K562 (cell line): Measurements from ENCODE around the gene CDC42EP5. TPM values are rescaled to one million over a fixed set of nuclear protein-coding genes. Genes with fewer than 3 reads are reported as not detected.

Experiments used
- FOXK2 ChIP-seq, 2 experiments: fragments of 450-650 bp; IDR thresholded peaks in 1 of 2; conservative IDR thresholded peaks in 1 of 2; 2 replicates each; pipeline ENCODE4 v1.6.1; 2016; ENCODE audit warnings: low read depth in 2 of 2, mild to moderate bottlenecking in 1 of 2
- GABPB2 ChIP-seq: fragments of 250-450 bp; sonication (Bioruptor Pico); conservative IDR thresholded peaks from 2 replicates; pipeline ENCODE4 v1.5.1; 2021; ENCODE audit warnings: mild to moderate bottlenecking
- HNRNPL ChIP-seq: fragments of 200-400 bp; formaldehyde crosslinking; IDR thresholded peaks from 2 replicates; pipeline ENCODE4 v1.6.1; 2017; ENCODE audit warnings: low read depth, mild to moderate bottlenecking, low read length
- TFAP4 ChIP-seq: sonication (generic); formaldehyde crosslinking; IDR thresholded peaks from 2 replicates; pipeline ENCODE4 v1.8.0; 2022; ENCODE audit warnings: missing genetic modification reagents, mild to moderate bottlenecking, moderate library complexity, borderline replicate concordance
- ZKSCAN8 ChIP-seq: fragments of 200-800 bp; sonication (Bioruptor generic); IDR thresholded peaks from 2 replicates; pipeline ENCODE4 v1.6.1; 2016; ENCODE audit warnings: missing genetic modification characterization, missing compliant biosample characterization
- polyA plus RNA-seq, 8 experiments: library from polyadenylated mRNA; depleted of rRNA in 4 of 8; stranded (reverse) in 5 of 8; unstranded in 3 of 8; fragments of >200 nt; fragmentation: Nextera tagmentation in 2 of 8; fragmentation: Illumina TruSeq in 1 of 8; extraction: Ambion mirVana in 2 of 8; extraction: Trizol in 1 of 8; gene quantifications; 2 replicates each; pipeline versions ENCODE4 v1.2.1 to v1.2.3, GENCODE V29; 2011 to 2014; ENCODE audit warnings: inconsistent platforms in 1 of 8, missing spikeins in 1 of 8
- total RNA-seq, 7 experiments: library from RNA; depleted of rRNA in 6 of 7; stranded (reverse); fragments of >200 nt in 6 of 7; fragmentation: Illumina TruSeq in 2 of 7; extraction: Trizol in 2 of 7; gene quantifications; 2 replicates each; pipeline versions ENCODE4 v1.2.1 to v1.2.3, GENCODE V29; 2011 to 2021; ENCODE audit warnings: low replicate concordance in 1 of 7
- TF ChIP-seq, protein P1 (sequence below): fragments of 450-650 bp; IDR thresholded peaks from 2 replicates; pipeline ENCODE4 v1.6.1; 2016; ENCODE audit warnings: mild to moderate bottlenecking, moderate library complexity
- TF ChIP-seq, protein P2 (sequence below): fragments of 450-650 bp; IDR thresholded peaks from 2 replicates; pipeline ENCODE4 v1.6.1; 2016
- TF ChIP-seq, protein P3 (sequence below): sonication (generic); formaldehyde crosslinking; IDR thresholded peaks from 2 replicates; pipeline ENCODE4 v1.4.0; 2020; ENCODE audit warnings: mild to moderate bottlenecking, missing genetic modification reagents
- TF ChIP-seq, protein P4 (sequence below): fragments of 200-800 bp; sonication (Bioruptor generic); IDR thresholded peaks from 2 replicates; pipeline ENCODE4 v1.6.1; 2017; ENCODE audit warnings: missing genetic modification characterization, missing compliant biosample characterization

Gene CDC42EP5
- total and polyA plus RNA-seq, 9 of the 15 experiments (the other 6 are each of a cell fraction or from before 2014, with no cell fraction given): 0.15 to 0.38 TPM; not detected in 7

DNA sequence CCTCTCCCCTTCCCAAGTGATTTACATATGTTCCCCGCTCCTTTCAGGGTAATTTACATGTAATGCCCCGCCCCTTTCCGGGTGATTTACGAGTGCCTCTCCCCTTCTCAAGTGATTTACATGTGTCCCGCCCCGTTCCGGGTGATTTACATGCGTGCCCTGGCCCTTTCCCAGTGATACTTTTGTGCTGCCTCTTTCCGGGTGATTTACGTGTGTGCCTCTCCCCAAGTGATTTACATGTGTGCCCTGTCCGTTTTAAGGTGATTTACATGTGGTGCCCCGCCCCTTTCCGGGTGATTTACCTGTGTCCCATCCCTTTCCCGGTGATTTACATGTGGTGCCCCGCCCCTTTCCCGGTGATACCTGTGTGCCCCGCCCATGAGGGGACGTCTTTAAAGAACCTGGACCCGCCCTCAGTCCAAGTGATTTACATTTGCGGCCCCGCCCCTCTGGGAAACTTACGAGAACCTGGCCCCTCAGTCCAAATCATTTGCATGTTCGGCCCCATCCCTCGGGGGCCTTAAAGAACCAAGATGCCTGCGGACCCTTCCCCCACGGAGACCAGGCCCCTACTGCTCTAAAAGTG, 9.0 kb downstream of the CDC42EP5 start (continued):
- TF ChIP-seq, protein P1, sequence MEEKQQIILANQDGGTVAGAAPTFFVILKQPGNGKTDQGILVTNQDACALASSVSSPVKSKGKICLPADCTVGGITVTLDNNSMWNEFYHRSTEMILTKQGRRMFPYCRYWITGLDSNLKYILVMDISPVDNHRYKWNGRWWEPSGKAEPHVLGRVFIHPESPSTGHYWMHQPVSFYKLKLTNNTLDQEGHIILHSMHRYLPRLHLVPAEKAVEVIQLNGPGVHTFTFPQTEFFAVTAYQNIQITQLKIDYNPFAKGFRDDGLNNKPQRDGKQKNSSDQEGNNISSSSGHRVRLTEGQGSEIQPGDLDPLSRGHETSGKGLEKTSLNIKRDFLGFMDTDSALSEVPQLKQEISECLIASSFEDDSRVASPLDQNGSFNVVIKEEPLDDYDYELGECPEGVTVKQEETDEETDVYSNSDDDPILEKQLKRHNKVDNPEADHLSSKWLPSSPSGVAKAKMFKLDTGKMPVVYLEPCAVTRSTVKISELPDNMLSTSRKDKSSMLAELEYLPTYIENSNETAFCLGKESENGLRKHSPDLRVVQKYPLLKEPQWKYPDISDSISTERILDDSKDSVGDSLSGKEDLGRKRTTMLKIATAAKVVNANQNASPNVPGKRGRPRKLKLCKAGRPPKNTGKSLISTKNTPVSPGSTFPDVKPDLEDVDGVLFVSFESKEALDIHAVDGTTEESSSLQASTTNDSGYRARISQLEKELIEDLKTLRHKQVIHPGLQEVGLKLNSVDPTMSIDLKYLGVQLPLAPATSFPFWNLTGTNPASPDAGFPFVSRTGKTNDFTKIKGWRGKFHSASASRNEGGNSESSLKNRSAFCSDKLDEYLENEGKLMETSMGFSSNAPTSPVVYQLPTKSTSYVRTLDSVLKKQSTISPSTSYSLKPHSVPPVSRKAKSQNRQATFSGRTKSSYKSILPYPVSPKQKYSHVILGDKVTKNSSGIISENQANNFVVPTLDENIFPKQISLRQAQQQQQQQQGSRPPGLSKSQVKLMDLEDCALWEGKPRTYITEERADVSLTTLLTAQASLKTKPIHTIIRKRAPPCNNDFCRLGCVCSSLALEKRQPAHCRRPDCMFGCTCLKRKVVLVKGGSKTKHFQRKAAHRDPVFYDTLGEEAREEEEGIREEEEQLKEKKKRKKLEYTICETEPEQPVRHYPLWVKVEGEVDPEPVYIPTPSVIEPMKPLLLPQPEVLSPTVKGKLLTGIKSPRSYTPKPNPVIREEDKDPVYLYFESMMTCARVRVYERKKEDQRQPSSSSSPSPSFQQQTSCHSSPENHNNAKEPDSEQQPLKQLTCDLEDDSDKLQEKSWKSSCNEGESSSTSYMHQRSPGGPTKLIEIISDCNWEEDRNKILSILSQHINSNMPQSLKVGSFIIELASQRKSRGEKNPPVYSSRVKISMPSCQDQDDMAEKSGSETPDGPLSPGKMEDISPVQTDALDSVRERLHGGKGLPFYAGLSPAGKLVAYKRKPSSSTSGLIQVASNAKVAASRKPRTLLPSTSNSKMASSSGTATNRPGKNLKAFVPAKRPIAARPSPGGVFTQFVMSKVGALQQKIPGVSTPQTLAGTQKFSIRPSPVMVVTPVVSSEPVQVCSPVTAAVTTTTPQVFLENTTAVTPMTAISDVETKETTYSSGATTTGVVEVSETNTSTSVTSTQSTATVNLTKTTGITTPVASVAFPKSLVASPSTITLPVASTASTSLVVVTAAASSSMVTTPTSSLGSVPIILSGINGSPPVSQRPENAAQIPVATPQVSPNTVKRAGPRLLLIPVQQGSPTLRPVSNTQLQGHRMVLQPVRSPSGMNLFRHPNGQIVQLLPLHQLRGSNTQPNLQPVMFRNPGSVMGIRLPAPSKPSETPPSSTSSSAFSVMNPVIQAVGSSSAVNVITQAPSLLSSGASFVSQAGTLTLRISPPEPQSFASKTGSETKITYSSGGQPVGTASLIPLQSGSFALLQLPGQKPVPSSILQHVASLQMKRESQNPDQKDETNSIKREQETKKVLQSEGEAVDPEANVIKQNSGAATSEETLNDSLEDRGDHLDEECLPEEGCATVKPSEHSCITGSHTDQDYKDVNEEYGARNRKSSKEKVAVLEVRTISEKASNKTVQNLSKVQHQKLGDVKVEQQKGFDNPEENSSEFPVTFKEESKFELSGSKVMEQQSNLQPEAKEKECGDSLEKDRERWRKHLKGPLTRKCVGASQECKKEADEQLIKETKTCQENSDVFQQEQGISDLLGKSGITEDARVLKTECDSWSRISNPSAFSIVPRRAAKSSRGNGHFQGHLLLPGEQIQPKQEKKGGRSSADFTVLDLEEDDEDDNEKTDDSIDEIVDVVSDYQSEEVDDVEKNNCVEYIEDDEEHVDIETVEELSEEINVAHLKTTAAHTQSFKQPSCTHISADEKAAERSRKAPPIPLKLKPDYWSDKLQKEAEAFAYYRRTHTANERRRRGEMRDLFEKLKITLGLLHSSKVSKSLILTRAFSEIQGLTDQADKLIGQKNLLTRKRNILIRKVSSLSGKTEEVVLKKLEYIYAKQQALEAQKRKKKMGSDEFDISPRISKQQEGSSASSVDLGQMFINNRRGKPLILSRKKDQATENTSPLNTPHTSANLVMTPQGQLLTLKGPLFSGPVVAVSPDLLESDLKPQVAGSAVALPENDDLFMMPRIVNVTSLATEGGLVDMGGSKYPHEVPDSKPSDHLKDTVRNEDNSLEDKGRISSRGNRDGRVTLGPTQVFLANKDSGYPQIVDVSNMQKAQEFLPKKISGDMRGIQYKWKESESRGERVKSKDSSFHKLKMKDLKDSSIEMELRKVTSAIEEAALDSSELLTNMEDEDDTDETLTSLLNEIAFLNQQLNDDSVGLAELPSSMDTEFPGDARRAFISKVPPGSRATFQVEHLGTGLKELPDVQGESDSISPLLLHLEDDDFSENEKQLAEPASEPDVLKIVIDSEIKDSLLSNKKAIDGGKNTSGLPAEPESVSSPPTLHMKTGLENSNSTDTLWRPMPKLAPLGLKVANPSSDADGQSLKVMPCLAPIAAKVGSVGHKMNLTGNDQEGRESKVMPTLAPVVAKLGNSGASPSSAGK: no peak
- TF ChIP-seq, protein P2, sequence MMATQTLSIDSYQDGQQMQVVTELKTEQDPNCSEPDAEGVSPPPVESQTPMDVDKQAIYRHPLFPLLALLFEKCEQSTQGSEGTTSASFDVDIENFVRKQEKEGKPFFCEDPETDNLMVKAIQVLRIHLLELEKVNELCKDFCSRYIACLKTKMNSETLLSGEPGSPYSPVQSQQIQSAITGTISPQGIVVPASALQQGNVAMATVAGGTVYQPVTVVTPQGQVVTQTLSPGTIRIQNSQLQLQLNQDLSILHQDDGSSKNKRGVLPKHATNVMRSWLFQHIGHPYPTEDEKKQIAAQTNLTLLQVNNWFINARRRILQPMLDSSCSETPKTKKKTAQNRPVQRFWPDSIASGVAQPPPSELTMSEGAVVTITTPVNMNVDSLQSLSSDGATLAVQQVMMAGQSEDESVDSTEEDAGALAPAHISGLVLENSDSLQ: peak; percentile 99
- TF ChIP-seq, protein P3, sequence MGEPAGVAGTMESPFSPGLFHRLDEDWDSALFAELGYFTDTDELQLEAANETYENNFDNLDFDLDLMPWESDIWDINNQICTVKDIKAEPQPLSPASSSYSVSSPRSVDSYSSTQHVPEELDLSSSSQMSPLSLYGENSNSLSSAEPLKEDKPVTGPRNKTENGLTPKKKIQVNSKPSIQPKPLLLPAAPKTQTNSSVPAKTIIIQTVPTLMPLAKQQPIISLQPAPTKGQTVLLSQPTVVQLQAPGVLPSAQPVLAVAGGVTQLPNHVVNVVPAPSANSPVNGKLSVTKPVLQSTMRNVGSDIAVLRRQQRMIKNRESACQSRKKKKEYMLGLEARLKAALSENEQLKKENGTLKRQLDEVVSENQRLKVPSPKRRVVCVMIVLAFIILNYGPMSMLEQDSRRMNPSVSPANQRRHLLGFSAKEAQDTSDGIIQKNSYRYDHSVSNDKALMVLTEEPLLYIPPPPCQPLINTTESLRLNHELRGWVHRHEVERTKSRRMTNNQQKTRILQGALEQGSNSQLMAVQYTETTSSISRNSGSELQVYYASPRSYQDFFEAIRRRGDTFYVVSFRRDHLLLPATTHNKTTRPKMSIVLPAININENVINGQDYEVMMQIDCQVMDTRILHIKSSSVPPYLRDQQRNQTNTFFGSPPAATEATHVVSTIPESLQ (CRISPR knock-in tag): 0 out of 2 replicates have a peak, but pooled peaks have one; percentile 7
- no peak for TF ChIP-seq HNRNPL
- peak in 1 of 2 experiments; percentile 74 for TF ChIP-seq FOXK2 (conservative IDR thresholded peaks at IDR 0.05 in 1 of 2, IDR thresholded peaks at IDR 0.05 in 1 of 2; ENCODE audit: low read depth in 2 of 2)
- TF ChIP-seq TFAP4 (CRISPR knock-in tag): no peak; the same call in 1 of the 2 replicates
- TF ChIP-seq ZKSCAN8 (CRISPR knock-in tag): no peak
- no peak for TF ChIP-seq GABPB2 (CRISPR knock-in tag)
- TF ChIP-seq, protein P4, sequence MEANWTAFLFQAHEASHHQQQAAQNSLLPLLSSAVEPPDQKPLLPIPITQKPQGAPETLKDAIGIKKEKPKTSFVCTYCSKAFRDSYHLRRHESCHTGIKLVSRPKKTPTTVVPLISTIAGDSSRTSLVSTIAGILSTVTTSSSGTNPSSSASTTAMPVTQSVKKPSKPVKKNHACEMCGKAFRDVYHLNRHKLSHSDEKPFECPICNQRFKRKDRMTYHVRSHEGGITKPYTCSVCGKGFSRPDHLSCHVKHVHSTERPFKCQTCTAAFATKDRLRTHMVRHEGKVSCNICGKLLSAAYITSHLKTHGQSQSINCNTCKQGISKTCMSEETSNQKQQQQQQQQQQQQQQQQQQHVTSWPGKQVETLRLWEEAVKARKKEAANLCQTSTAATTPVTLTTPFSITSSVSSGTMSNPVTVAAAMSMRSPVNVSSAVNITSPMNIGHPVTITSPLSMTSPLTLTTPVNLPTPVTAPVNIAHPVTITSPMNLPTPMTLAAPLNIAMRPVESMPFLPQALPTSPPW (CRISPR knock-in tag): peak; percentile 45; the same call in 1 of the 2 replicates
